AG09309 (cell line): ENCODE results near the gene IKZF2.

Experiments
- DNase-seq: peaks from one replicate; pipeline ENCODE4 v3.0.0-alpha.2; 2010; ENCODE audit warnings: low read depth
- H3K4me3 ChIP-seq: 2 replicates; pipeline ENCODE4 v1.5.1; 2011; ENCODE audit warnings: mild to moderate bottlenecking, low read depth, low read length, moderate library complexity; ENCODE audit not compliant: control insufficient read depth
- CTCF ChIP-seq: IDR thresholded peaks from 2 replicates; pipeline ENCODE4 v1.5.1; 2011; ENCODE audit warnings: mild to moderate bottlenecking, low read depth, low read length, inconsistent platforms; ENCODE audit not compliant: insufficient read depth, control insufficient read depth; ENCODE audit errors: missing control alignments

Gene IKZF2

GRCh38 chr2:213167271-213167930, 16.0 kb upstream of the IKZF2 start:
- TF ChIP-seq CTCF: no peak
- no peak for DNase-seq
- no peak overlapping the region for H3K4me3 ChIP-seq

GRCh38 chr2:213166109-213166508, 14.7 kb upstream of the IKZF2 start:
- no peak for DNase-seq
- H3K4me3 ChIP-seq: no peak overlapping the region
- no peak for TF ChIP-seq CTCF

- H3K4me3 ChIP-seq: no peak overlapping the region
- no peak for TF ChIP-seq CTCF
- no peak for DNase-seq
Measured at GRCh38 chr2:213164263-213164662, 12.9 kb upstream of the IKZF2 start.

- no peak for TF ChIP-seq CTCF
- H3K4me3 ChIP-seq: no peak overlapping the region
Measured at GRCh38 chr2:213162516-213163118, 11.2 kb upstream of the IKZF2 start.

GRCh38 chr2:213161759-213162515, 10.5 kb upstream of the IKZF2 start:
- no peak for DNase-seq

More at GRCh38 chr2:213162516-213163118, 11.2 kb upstream of the IKZF2 start:
- no peak for DNase-seq

GRCh38 chr2:213159768-213160167, 8.4 kb upstream of the IKZF2 start:
- no peak for DNase-seq
- no peak overlapping the region for H3K4me3 ChIP-seq
- TF ChIP-seq CTCF: no peak

More at GRCh38 chr2:213161759-213162515, 10.5 kb upstream of the IKZF2 start:
- H3K4me3 ChIP-seq: no peak overlapping the region
- no peak for TF ChIP-seq CTCF
